Astrocyte (in vitro differentiated cells and primary cell): Measurements from ENCODE around the gene SATB2.

Experiments
- EZH2 ChIP-seq: IDR thresholded peaks from 2 replicates; pipeline ENCODE4 v1.6.1; 2012; ENCODE audit warnings: mild to moderate bottlenecking, low read length, inconsistent platforms; ENCODE audit not compliant: insufficient read depth
- TF ChIP-seq, protein P1 (sequence below): IDR thresholded peaks from 2 replicates; pipeline ENCODE4 v1.5.1; 2011; ENCODE audit warnings: low read depth, mild to moderate bottlenecking, inconsistent platforms, low read length, moderate library complexity; ENCODE audit not compliant: insufficient read depth

DNA sequence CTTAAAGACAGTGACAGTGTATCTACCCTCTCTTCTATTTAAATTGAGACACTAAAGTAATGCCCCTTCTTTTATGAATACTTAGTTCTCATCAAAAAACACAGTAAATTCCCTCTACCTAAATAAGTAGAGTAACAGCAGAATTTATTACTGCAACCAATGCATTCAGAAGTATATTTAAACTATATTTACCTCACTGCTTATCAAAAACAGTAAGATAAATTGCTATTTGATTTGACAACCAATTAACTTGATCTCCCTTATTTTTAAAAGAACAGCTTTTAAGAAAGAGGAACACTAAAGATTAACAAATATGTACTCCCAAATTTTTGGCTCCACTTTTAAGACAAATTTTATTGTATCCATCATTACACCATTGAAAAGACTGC, 4.8 kb downstream of the SATB2 start:
- TF ChIP-seq, protein P1, sequence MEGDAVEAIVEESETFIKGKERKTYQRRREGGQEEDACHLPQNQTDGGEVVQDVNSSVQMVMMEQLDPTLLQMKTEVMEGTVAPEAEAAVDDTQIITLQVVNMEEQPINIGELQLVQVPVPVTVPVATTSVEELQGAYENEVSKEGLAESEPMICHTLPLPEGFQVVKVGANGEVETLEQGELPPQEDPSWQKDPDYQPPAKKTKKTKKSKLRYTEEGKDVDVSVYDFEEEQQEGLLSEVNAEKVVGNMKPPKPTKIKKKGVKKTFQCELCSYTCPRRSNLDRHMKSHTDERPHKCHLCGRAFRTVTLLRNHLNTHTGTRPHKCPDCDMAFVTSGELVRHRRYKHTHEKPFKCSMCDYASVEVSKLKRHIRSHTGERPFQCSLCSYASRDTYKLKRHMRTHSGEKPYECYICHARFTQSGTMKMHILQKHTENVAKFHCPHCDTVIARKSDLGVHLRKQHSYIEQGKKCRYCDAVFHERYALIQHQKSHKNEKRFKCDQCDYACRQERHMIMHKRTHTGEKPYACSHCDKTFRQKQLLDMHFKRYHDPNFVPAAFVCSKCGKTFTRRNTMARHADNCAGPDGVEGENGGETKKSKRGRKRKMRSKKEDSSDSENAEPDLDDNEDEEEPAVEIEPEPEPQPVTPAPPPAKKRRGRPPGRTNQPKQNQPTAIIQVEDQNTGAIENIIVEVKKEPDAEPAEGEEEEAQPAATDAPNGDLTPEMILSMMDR = no peak
- TF ChIP-seq EZH2 = no peak
